HG03135 (cell line): ENCODE results near the gene MYO5B.

Source experiments
- ATAC-seq: cut with Tn5 transposase; IDR thresholded peaks from one replicate; pipeline ENCODE4 v1.9.1; 2021; ENCODE audit warnings: mild to moderate bottlenecking, moderate library complexity; ENCODE audit not compliant: unreplicated experiment

MYO5B gene

GRCh38 chr18:50189160-50189559 is 5.8 kb downstream of the MYO5B start:
- ATAC-seq: peak; percentile 75

GRCh38 chr18:50188652-50189051 is 6.3 kb downstream of the MYO5B start:
- ATAC-seq: no peak

GRCh38 chr18:50187659-50188058 is 7.3 kb downstream of the MYO5B start:
- ATAC-seq: no peak

- no peak for ATAC-seq
These were observed 8.6 kb downstream of the MYO5B start for GRCh38 chr18:50186385-50186784.

GRCh38 chr18:50183556-50183955 is 11.4 kb downstream of the MYO5B start:
- ATAC-seq: no peak

GRCh38 chr18:50182511-50182910 is 12.4 kb downstream of the MYO5B start:
- no peak for ATAC-seq

GRCh38 chr18:50181590-50181989 is 13.4 kb downstream of the MYO5B start:
- no peak for ATAC-seq

- ATAC-seq: no peak
These were observed 15.5 kb downstream of the MYO5B start for GRCh38 chr18:50179465-50179864.

- no peak for ATAC-seq
These were observed 17.5 kb downstream of the MYO5B start for GRCh38 chr18:50177294-50177992.

GRCh38 chr18:50172367-50172766 is 22.6 kb downstream of the MYO5B start:
- ATAC-seq: no peak

GRCh38 chr18:50171406-50171805 is 23.5 kb downstream of the MYO5B start:
- no peak for ATAC-seq

- ATAC-seq: no peak
These were observed 24.9 kb downstream of the MYO5B start for GRCh38 chr18:50170004-50170403.

GRCh38 chr18:50169149-50169548 is 25.8 kb downstream of the MYO5B start:
- no peak for ATAC-seq

GRCh38 chr18:50167966-50168365 is 27.0 kb downstream of the MYO5B start:
- no peak for ATAC-seq

- no peak for ATAC-seq
These were observed 28.0 kb downstream of the MYO5B start for GRCh38 chr18:50166901-50167300.

- no peak for ATAC-seq
These were observed 31.4 kb downstream of the MYO5B start for GRCh38 chr18:50163505-50163904.

- no peak for ATAC-seq
These were observed 32.3 kb downstream of the MYO5B start for GRCh38 chr18:50162486-50163304.

GRCh38 chr18:50161597-50162205 is 33.2 kb downstream of the MYO5B start:
- no peak for ATAC-seq

GRCh38 chr18:50159654-50160046 is 35.3 kb downstream of the MYO5B start:
- no peak for ATAC-seq

GRCh38 chr18:50158866-50159653 is 35.9 kb downstream of the MYO5B start:
- ATAC-seq: no peak

GRCh38 chr18:50155406-50155805 is 39.5 kb downstream of the MYO5B start:
- ATAC-seq: no peak
